Suprapubic skin (tissue), 4 donors: ENCODE results near the gene HAPLN1.

Experiments
- EP300 ChIP-seq: sonication (generic); formaldehyde crosslinking; IDR thresholded peaks from one replicate; pipeline ENCODE4 v1.6.1; 2017; ENCODE audit warnings: antibody characterized with exemption
- POLR2A ChIP-seq, 2 donors: fragments of 450-650 bp; IDR thresholded peaks; one replicate each; pipeline ENCODE4 v1.6.1; 2017; ENCODE audit warnings: antibody characterized with exemption in 2 of 2, mild to moderate bottlenecking in 2 of 2, moderate library complexity in 2 of 2
- POLR2AphosphoS5 ChIP-seq, 3 donors: sonication (generic); formaldehyde crosslinking; IDR thresholded peaks; one replicate each; pipeline ENCODE4 v1.6.1; 2017; ENCODE audit warnings: antibody characterized with exemption in 3 of 3
- TF ChIP-seq, protein P1 (sequence below), 2 donors: fragments of 200-600 bp in 1 of 2; fragments of 450-650 bp in 1 of 2; sonication (generic) in 1 of 2; IDR thresholded peaks; one replicate each; pipeline ENCODE4 v1.5.1; 2016 to 2019; ENCODE audit warnings: antibody characterized with exemption in 2 of 2, mild to moderate bottlenecking in 1 of 2, moderate library complexity in 1 of 2

DNA sequence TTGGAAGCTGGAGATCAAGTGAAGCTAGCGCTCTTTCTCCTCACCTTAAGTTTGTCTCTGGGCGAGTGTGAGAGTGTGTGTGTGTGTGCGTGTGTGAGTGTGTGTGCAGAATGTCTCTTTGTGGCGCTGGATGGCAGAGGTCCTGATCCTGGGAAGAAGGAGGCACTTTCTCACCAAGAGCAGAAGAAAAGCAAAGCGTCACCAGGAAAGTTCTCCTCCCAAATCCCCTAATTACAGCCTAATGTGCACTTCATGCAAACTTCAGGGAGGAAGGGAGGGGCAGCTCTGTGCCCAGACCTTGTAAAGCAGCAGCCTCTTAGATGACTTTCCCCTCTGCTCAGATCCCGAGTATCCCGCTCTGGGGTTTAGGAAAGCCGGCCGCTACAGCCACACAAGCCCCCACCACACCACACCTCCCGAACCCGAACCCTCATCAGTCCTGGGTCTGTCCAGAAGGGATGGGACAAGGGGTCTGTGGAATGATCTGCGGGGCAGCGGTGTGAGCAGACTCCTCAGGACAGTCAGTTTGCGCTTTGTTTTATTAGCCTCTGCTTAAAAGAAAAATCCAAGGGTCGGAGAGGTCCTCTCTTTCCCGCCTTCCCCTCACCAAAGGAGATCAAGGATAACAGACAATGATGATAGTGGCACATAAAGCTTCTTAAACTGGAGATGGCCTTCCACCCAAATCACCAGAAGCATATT is at the start of gene HAPLN1:
- TF ChIP-seq POLR2AphosphoS5 (IDR thresholded peaks at IDR 0.05) = no peak
- TF ChIP-seq, protein P1, sequence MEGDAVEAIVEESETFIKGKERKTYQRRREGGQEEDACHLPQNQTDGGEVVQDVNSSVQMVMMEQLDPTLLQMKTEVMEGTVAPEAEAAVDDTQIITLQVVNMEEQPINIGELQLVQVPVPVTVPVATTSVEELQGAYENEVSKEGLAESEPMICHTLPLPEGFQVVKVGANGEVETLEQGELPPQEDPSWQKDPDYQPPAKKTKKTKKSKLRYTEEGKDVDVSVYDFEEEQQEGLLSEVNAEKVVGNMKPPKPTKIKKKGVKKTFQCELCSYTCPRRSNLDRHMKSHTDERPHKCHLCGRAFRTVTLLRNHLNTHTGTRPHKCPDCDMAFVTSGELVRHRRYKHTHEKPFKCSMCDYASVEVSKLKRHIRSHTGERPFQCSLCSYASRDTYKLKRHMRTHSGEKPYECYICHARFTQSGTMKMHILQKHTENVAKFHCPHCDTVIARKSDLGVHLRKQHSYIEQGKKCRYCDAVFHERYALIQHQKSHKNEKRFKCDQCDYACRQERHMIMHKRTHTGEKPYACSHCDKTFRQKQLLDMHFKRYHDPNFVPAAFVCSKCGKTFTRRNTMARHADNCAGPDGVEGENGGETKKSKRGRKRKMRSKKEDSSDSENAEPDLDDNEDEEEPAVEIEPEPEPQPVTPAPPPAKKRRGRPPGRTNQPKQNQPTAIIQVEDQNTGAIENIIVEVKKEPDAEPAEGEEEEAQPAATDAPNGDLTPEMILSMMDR (IDR thresholded peaks at IDR 0.05) = no peak
- no peak for TF ChIP-seq POLR2A (IDR thresholded peaks at IDR 0.05)
- TF ChIP-seq EP300 = no peak
